GM13977 (cell line): Measurements from ENCODE around the gene PTEN.
"Not testable (repeated sequence)": the region's sequence is repeated elsewhere in the genome, so short reads cannot be mapped to it uniquely, and the experiment has no call there.

Experiments used
- DNase-seq: peaks from one replicate; pipeline ENCODE4 v3.0.0; 2012; ENCODE audit warnings: low spot score
- in situ Hi-C: fragments of 300-500 bp; cut with MboI; formaldehyde crosslinking; loops from one replicate; pipeline ENCODE4 v1.12.0; 2022; ENCODE audit warnings: low sequenced_read_pairs, low pct_unique_long_range_greater_than_20kb, mixed read lengths, inconsistent platforms; ENCODE audit not compliant: unreplicated experiment
- TF ChIP-seq, protein P1 (sequence below): IDR thresholded peaks from 2 replicates; pipeline ENCODE4 v1.5.1; 2012; ENCODE audit warnings: mild to moderate bottlenecking, control low read depth; ENCODE audit not compliant: insufficient read depth; ENCODE audit errors: extremely low read depth, missing control alignments

The PTEN gene

DNA sequence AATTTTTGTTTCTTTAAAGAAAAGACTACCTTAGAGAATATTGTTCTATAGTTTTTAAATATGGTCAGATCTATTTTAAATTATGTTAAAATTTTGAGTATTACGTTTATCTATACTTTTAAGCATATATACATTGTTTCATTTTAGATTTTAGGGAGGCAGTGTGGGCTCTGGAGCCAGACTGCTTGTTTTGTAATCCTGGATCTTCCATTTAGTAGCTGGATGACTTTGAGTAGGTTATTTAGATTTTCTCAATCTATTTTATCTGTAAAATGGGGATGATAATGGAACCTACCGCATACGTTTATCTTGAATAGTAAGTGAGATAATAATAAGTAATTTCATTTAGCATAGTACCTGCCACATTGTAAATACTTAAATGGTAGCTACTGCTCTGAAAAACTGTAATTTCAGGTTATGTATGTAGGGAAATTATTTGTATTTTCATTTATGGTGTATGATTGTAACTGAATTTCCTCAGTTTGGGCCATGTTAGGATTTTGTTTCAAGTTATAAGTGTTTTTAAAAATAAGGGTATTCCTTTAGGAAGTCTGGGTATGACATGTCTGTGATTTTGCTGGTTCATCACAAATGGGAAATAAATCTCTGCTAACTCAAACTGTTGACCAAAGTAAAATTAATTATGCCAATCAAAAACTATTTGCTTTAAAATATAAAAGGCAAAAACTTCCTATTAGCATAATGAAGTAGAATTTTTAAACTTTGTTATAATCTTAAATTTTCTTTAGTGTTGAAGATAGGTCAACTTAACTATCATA lies 6.5 kb downstream of the PTEN start:
- DNase-seq, result no peak
- TF ChIP-seq, protein P1, sequence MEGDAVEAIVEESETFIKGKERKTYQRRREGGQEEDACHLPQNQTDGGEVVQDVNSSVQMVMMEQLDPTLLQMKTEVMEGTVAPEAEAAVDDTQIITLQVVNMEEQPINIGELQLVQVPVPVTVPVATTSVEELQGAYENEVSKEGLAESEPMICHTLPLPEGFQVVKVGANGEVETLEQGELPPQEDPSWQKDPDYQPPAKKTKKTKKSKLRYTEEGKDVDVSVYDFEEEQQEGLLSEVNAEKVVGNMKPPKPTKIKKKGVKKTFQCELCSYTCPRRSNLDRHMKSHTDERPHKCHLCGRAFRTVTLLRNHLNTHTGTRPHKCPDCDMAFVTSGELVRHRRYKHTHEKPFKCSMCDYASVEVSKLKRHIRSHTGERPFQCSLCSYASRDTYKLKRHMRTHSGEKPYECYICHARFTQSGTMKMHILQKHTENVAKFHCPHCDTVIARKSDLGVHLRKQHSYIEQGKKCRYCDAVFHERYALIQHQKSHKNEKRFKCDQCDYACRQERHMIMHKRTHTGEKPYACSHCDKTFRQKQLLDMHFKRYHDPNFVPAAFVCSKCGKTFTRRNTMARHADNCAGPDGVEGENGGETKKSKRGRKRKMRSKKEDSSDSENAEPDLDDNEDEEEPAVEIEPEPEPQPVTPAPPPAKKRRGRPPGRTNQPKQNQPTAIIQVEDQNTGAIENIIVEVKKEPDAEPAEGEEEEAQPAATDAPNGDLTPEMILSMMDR, result no peak
- in situ Hi-C loops, result loop anchor here (10.0 kb wide), 1 partner anchor 235 kb away; no protein-coding TSS in a partner anchor

DNA sequence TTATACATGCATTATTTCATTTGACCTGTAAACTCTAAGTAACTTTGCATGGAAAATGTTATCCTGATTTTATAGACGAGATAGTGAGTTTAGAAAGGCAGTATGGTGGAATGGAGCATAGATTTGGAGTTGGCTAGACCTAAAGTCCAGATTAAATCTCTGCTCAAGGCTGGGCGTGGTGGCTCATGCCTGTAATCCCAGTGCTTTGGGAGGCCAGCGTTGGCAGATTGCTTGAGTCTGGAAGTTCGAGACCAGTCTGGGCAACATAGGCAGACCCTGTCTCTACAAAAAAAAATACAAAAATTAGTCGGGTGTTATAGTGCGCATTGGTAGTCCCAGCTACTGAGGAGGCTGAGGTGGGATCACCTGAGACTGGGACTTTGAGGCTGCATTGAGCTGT lies 9.4 kb downstream of the PTEN start:
- in situ Hi-C loops, result no loop called here
- DNase-seq, result no peak

DNA sequence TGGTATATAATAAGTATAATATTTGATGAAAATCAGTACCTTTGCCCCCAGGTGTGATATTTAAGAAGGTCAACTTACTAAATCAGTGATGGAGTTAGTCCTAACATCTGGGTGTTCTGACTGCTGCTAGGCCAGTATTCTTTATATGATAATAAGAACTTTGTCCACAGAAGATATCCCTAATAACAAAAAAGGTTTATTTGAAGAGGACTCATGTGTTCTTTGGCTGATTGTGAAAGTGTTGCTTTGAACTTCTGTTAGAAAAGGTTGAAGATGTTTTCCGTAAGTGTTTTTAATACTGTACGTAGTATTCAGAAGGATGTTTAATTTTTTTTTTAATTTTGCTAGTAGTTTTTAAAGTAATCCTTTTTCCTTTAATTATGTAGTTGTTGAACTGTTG lies 10.2 kb downstream of the PTEN start:
- TF ChIP-seq, protein P1, result no peak
- DNase-seq, result no peak
- in situ Hi-C loops, result no loop called here

More for the DNA sequence above, 9.4 kb downstream of the PTEN start:
- TF ChIP-seq, protein P1, result no peak

DNA sequence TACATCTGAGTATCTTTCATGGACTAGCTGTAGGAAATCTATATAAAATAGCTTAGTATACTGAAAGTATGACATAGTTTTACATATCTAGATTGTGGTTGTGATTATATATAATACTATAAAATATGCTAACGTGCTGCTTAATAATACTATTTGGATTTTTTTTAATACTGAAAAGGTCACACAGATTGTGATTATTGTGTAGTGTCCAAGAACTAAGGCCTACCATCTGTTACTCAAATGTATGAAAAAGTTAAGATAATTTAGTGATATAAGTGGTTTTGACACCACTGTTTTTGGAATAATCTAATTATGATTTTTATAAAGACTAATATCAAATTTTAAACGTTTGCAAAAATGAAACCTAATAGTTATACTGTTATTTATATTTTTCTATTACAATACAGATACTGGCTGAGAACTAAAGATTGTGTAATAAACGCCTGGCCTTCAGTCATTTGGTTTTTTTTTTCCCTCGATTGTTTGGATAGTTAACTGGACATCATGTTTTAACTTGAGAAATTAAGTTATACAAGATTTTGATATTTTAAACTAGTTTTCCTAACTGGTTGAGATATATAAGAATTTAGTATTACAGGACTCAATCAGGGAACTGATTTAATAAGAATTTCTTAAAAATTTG lies 12.6 kb downstream of the PTEN start:
- DNase-seq, result no peak
- in situ Hi-C loops, result no loop called here
- TF ChIP-seq, protein P1, result no peak

DNA sequence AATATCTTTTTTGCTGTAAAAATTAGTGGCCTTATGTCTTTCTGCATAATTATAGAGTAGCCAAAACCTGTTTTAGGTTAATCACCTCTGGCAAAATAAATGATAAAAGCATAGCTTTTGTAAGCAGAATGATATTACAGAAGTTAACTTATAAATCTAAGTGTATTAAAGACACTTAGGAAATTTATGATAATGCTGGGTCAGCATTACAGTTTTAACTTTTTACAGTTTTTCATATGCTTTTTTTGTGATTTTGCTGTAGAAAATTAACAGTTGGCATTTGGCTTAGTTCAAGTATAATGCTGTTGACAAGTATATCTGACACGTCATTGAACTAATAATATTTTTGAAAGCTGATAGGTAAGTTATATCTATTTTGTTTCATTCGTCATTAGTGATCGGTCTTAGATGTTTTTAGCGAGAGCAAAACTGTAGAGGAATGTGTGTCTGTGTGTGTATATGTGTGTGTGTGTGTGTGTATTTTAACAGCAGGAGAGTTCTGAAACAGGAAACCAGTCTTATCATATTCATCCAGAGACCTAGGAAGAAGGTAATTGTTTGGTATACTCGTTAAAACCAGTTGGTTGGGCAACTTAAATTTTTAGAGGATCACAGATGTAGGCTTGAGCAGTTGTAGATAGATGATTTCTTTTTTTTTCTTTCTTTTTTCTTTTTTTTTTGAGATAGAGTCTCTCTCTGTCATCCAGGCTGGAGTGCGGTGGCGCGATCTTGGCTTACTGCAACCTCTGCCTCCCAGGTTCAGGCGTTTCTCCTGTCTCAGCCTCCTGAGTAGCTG lies 15.4 kb downstream of the PTEN start:
- TF ChIP-seq, protein P1, result no peak
- DNase-seq, result no peak
- in situ Hi-C loops, result no loop called here

DNA sequence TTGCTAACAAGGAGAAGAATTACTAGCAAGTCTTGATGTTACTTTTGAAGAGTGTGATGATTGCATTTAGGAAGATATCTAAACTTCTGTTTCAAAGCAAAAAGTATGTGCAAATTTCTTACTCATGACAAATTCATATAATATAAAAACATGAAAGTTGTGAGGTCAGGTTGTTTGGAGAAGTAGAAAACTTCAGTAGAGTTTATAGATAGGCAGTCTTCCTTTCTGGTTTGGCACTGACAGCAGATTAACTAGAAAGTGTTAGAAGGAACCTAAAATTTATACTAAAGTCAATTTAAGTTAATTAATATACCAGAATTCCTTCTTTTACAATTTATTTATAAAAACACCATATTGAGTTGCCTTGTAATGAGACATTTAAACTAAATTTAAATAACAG lies 16.9 kb downstream of the PTEN start:
- in situ Hi-C loops, result no loop called here
- no peak for DNase-seq
- TF ChIP-seq, protein P1, result no peak

DNA sequence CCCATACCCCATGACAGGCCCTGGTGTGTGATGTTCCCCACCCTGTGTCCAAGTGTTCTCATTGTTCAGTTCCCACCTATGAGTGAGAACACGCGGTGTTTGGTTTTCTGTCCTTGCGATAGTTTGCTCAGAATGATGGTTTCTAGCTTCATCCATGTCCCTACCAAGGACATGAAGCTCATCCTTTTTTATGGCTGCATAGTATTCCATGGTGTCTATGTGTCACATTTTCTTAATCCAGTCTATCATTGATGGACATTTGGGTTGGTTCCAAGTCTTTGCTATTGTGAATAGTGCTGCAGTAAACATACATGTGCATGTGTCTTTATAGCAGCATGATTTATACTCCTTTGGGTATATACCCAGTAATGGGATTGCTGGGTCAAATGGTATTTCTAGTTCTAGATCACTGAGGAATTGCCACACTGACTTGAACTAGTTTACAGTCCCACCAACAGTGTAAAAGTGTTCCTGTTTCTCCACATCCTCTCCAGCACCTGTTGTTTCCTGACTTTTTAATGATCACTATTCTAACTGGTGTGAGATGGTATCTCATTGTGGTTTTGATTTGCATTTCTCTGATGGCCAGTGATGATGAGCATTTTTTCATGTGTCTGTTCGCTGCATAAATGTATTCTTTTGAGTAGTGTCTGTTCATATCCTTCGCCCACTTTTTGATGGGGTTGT lies 18.1 kb downstream of the PTEN start:
- in situ Hi-C loops, DNase-seq: not testable (repeated sequence)
